Cardiac muscle cell (in vitro differentiated cells and primary cell): ENCODE measurements around the gene GAB2. TPM values are rescaled to one million over a fixed set of nuclear protein-coding genes. Genes with fewer than 3 reads are reported as not detected.

Experiments
- DNase-seq, 2 donors: peaks; one replicate each; pipeline versions ENCODE4 v3.0.0 to v3.0.0-alpha.2; 2010 to 2017; ENCODE audit warnings: low read depth in 1 of 2, low spot score in 1 of 2
- H3K27ac ChIP-seq: fragments of 200-600 bp; sonication (generic); 2 replicates; pipeline ENCODE4 v1.5.1; 2016
- H3K27me3 ChIP-seq: fragments of 200-600 bp; sonication (generic); 2 replicates; pipeline ENCODE4 v1.6.0; 2016; ENCODE audit warnings: control low read depth
- H3K36me3 ChIP-seq: fragments of 200-600 bp; sonication (generic); 2 replicates; pipeline ENCODE4 v1.5.1; 2016; ENCODE audit warnings: control low read depth
- H3K4me1 ChIP-seq: fragments of 200-600 bp; sonication (generic); 2 replicates; pipeline ENCODE4 v1.8.1; 2017; ENCODE audit warnings: low read depth, mild to moderate bottlenecking, mixed run types
- H3K4me3 ChIP-seq: fragments of 200-600 bp; sonication (generic); 2 replicates; pipeline ENCODE4 v1.5.1; 2016; ENCODE audit warnings: mild to moderate bottlenecking
- H3K9me3 ChIP-seq: fragments of 200-600 bp; sonication (generic); 2 replicates; pipeline ENCODE4 v1.5.1; 2017; ENCODE audit warnings: low read depth, mild to moderate bottlenecking, control low read depth
- CTCF ChIP-seq: IDR thresholded peaks from 2 replicates; pipeline ENCODE4 v1.5.1; 2012; ENCODE audit warnings: low read depth, mild to moderate bottlenecking, low read length
- polyA plus RNA-seq: library from polyadenylated mRNA; unstranded; fragments of >200 nt; fragmentation: Nextera tagmentation; extraction: Ambion mirVana; gene quantifications from 2 replicates; pipeline ENCODE4 v1.2.1, GENCODE V29; 2016
- total RNA-seq: library from RNA; depleted of rRNA; stranded (reverse); fragments of >200 nt; gene quantifications from 2 replicates; pipeline ENCODE4 v1.2.3, GENCODE V29; 2016

GAB2 gene
- total and polyA plus RNA-seq, 2 experiments from 2014 or later: 5.3 to 18.0 TPM

- Histone ChIP-seq H3K4me3 (no peak overlapping the region), H3K27ac (no peak overlapping the region), H3K4me1 (no peaks in the 10 kb centered on the region), H3K36me3 (no peaks in the 10 kb centered on the region), H3K27me3 (no peaks in the 10 kb centered on the region), H3K9me3 (no peaks in the 10 kb centered on the region)
- no peak for DNase-seq
- TF ChIP-seq CTCF: no peak
These were observed 78.9 kb downstream of the GAB2 start for GRCh38 chr11:78338702-78339101.

DNA sequence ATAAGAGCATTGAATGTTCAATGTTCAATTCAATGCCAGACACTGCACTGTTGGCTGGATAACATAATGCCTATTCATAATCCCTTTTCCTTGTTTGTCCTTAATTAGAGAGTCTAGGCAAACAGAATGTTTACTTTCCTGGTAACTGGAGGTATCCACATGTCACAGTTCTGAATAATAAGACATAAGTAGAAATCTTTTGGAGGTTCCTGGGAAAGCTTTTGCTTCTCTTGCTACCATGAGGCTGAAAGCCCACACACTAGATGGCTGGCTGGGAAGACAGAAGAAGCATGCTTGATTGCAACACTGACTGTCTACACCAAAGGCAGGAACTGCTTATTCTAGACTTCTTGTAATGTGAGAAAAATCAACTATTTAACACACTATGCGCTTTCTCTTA is 79.5 kb downstream of the GAB2 start:
- Histone ChIP-seq H3K36me3 (no peaks in the 10 kb centered on the region), H3K4me3 (no peak overlapping the region), H3K9me3 (no peaks in the 10 kb centered on the region), H3K27me3 (no peaks in the 10 kb centered on the region), H3K27ac (no peak overlapping the region), H3K4me1 (no peaks in the 10 kb centered on the region)
- no peak for DNase-seq
- no peak for TF ChIP-seq CTCF

GRCh38 chr11:78337554-78337924 is 80.1 kb downstream of the GAB2 start:
- no peak overlapping the region for H3K27ac ChIP-seq
- H3K4me1 ChIP-seq: no peaks in the 10 kb centered on the region
- TF ChIP-seq CTCF: no peak

GRCh38 chr11:78336877-78337553 is 80.6 kb downstream of the GAB2 start:
- Histone ChIP-seq H3K27me3 (no peaks in the 10 kb centered on the region), H3K4me1 (peaks cover 5% of the 10 kb centered on the region), H3K36me3 (no peaks in the 10 kb centered on the region), H3K4me3 (no peak overlapping the region), H3K9me3 (no peaks in the 10 kb centered on the region), H3K27ac (no peak overlapping the region)
- DNase-seq: no peak
- no peak for TF ChIP-seq CTCF

More at GRCh38 chr11:78337554-78337924, 80.1 kb downstream of the GAB2 start:
- Histone ChIP-seq H3K9me3 (no peaks in the 10 kb centered on the region), H3K27me3 (no peaks in the 10 kb centered on the region), H3K4me3 (no peak overlapping the region), H3K36me3 (no peaks in the 10 kb centered on the region)
- DNase-seq: no peak

DNA sequence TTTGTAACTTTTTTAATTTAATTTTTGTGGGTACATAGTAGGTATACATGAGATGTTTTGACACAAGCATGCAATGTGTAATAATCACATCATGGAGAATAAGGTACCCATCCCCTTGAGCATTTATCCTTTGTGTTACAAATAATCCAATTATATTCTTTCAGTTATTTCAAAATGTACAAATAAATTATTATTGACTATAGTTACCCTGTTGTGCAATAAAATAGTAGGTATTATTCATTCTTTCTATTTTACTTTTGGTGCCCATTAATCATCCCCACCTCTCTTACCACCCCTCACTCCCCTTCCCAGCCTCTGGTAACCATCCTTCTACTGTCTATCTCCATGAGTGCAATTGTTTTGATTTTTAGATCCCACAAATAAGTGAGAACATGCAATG is 83.5 kb downstream of the GAB2 start:
- no peak for TF ChIP-seq CTCF
- Histone ChIP-seq H3K4me1 (peaks cover 7% of the 10 kb centered on the region), H3K27me3 (no peaks in the 10 kb centered on the region), H3K4me3 (no peak overlapping the region), H3K36me3 (no peaks in the 10 kb centered on the region), H3K27ac (no peak overlapping the region), H3K9me3 (no peaks in the 10 kb centered on the region)
- no peak for DNase-seq
